ENCODE measurements around the gene SPR.

DNA sequence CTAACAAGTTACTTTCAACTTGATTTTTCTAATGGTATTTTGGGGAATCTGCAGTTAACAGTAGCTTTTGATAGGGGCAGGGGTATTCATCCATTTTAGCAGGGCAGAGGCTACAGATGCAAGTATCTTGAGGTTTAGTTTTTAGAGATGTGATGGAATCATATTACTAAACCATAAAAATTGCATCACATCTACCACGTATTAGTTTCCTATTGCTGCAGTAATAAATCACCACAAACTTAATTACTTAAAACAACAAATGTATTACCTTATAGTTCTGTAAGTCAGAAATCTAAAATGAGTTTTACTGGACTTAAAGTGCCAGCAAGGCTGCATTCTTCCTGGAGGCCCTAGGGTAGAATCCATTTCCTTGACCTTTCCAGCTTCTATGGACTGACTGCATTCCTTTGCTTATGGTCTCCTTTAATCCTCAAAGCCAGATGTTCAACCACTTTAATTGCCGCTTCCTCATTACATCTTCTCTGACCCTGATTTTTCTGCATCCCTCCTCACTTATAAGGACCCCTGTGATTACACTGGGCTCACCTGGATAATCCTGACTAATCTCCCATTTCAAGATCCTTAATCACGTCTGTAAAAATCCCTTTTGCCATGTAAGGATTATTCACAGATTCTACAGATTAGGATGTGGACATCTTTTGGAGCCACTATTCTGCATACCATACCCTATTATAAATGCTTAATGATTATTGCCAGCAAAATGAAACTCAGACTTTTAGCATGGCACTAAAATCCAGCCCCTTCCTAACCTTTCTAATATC is 39.5 kb upstream of the SPR start:
- no peak for TF ChIP-seq ZNF274 (IDR thresholded peaks at IDR 0.05; ENCODE audit: low read depth, low read length)
- no peak for TF ChIP-seq YY1 (IDR thresholded peaks at IDR 0.05; ENCODE audit: insufficient read depth, insufficient read length)
- no peak for TF ChIP-seq SUZ12 (IDR thresholded peaks at IDR 0.05; ENCODE audit: extremely low read depth, insufficient read depth, insufficient read length)

Measured in NT2/D1 (cell line).